Neuronal stem cell (in vitro differentiated cells): ENCODE measurements around the gene IGF1R.

ENCODE experiments used
- DNase-seq: peaks from one replicate; pipeline ENCODE4 v3.0.0-alpha.2; 2013; ENCODE audit warnings: low spot score
- H2AFZ ChIP-seq: one replicate; pipeline ENCODE4 v1.6.1; 2013; ENCODE audit warnings: mild to moderate bottlenecking, low read length, inconsistent platforms
- H2AK5ac ChIP-seq: 2 replicates; pipeline ENCODE4 v1.6.1; 2013; ENCODE audit warnings: low read depth, mild to moderate bottlenecking, inconsistent platforms, low read length, moderate library complexity, mixed read lengths
- H2BK120ac ChIP-seq: 2 replicates; pipeline ENCODE4 v1.6.1; 2013; ENCODE audit warnings: low read depth, mild to moderate bottlenecking, inconsistent platforms, low read length, moderate library complexity, mixed read lengths
- H2BK12ac ChIP-seq: one replicate; pipeline ENCODE4 v1.6.1; 2013; ENCODE audit warnings: low read length, inconsistent platforms
- H2BK15ac ChIP-seq: 2 replicates; pipeline ENCODE4 v1.6.1; 2013; ENCODE audit warnings: mild to moderate bottlenecking, low read length, inconsistent platforms, mixed read lengths
- H2BK5ac ChIP-seq: one replicate; pipeline ENCODE4 v1.6.1; 2013; ENCODE audit warnings: inconsistent platforms, mild to moderate bottlenecking, low read length, moderate library complexity
- H3K14ac ChIP-seq: one replicate; pipeline ENCODE4 v1.6.1; 2013; ENCODE audit warnings: low read length, inconsistent platforms
- H3K18ac ChIP-seq: 2 replicates; pipeline ENCODE4 v1.6.1; 2013; ENCODE audit warnings: low read length, inconsistent platforms
- H3K23ac ChIP-seq: 2 replicates; pipeline ENCODE4 v1.6.1; 2013; ENCODE audit warnings: low read depth, mild to moderate bottlenecking, mixed read lengths, low read length, inconsistent platforms; ENCODE audit not compliant: poor library complexity
- H3K27ac ChIP-seq: replicated peaks from 3 replicates; pipeline ENCODE4 v1.5.1; 2013; ENCODE audit warnings: low read length, inconsistent platforms
- H3K27me3 ChIP-seq, 3 experiments: 2 replicates each; pipeline ENCODE4 v1.6.1; 2013; ENCODE audit warnings: low read length in 3 of 3, mild to moderate bottlenecking in 2 of 3, inconsistent platforms in 1 of 3, low read depth in 1 of 3, mixed read lengths in 1 of 3, moderate library complexity in 1 of 3; ENCODE audit not compliant: control insufficient read depth in 3 of 3, insufficient read depth in 3 of 3
- H3K36me3 ChIP-seq, 2 donors: replicated peaks in 1 of 2; 2 replicates each; pipeline ENCODE4 v1.6.1; 2013; ENCODE audit warnings: low read length in 2 of 2; ENCODE audit not compliant: control insufficient read depth in 2 of 2, insufficient read depth in 2 of 2
- H3K4ac ChIP-seq: 2 replicates; pipeline ENCODE4 v1.6.1; 2013; ENCODE audit warnings: inconsistent platforms, mild to moderate bottlenecking, low read length, moderate library complexity
- H3K4me1 ChIP-seq, 2 donors: 1 replicate in 1 of 2; 2 replicates in 1 of 2; pipeline ENCODE4 v1.6.1; 2013; ENCODE audit warnings: low read length in 2 of 2, low read depth in 1 of 2; ENCODE audit not compliant: control insufficient read depth in 2 of 2, insufficient read depth in 1 of 2
- H3K4me2 ChIP-seq: one replicate; pipeline ENCODE4 v1.6.1; 2013; ENCODE audit warnings: mild to moderate bottlenecking, low read length, inconsistent platforms; ENCODE audit not compliant: insufficient read depth, poor library complexity, severe bottlenecking
- H3K4me3 ChIP-seq, 2 donors: 2 replicates each; pipeline ENCODE4 v1.5.1; 2013; ENCODE audit warnings: low read length in 2 of 2, mild to moderate bottlenecking in 2 of 2, inconsistent platforms in 1 of 2, moderate library complexity in 1 of 2
- H3K79me1 ChIP-seq: one replicate; pipeline ENCODE4 v1.6.1; 2013; ENCODE audit warnings: low read depth, mild to moderate bottlenecking, inconsistent platforms, low read length, moderate library complexity
- H3K9ac ChIP-seq: one replicate; pipeline ENCODE4 v1.6.1; 2013; ENCODE audit warnings: mild to moderate bottlenecking, low read depth, low read length, inconsistent platforms; ENCODE audit not compliant: poor library complexity
- H3K9me3 ChIP-seq, 2 donors: replicated peaks in 1 of 2; 2 replicates each; pipeline versions ENCODE3 to v1.6.1; 2013; ENCODE audit warnings: low read length in 2 of 2, mild to moderate bottlenecking in 2 of 2, inconsistent platforms in 1 of 2, low read depth in 1 of 2, mixed read lengths in 1 of 2, moderate library complexity in 1 of 2; ENCODE audit not compliant: control insufficient read depth in 2 of 2, insufficient read depth in 1 of 2
- H4K8ac ChIP-seq: one replicate; pipeline ENCODE4 v1.6.1; 2013; ENCODE audit warnings: low read depth, mild to moderate bottlenecking, inconsistent platforms, low read length, moderate library complexity
- H4K91ac ChIP-seq: one replicate; pipeline ENCODE4 v1.6.1; 2013; ENCODE audit warnings: low read length, low read depth, mild to moderate bottlenecking, inconsistent platforms; ENCODE audit not compliant: poor library complexity
- WGBS, 2 donors: extraction: QIAGEN DNeasy Blood & Tissue Kit; methylation state at CpG; one replicate each; pipeline ENCODE4 v1.1.7; 2013; ENCODE audit warnings: missing lambda C conversion rate in 2 of 2, mixed read lengths in 1 of 2; ENCODE audit not compliant: insufficient read length in 2 of 2, insufficient replicate concordance in 1 of 2; ENCODE audit errors: extremely low coverage in 2 of 2; 5-methylcytosine and 5-hydroxymethylcytosine counted together

The IGF1R gene

DNA sequence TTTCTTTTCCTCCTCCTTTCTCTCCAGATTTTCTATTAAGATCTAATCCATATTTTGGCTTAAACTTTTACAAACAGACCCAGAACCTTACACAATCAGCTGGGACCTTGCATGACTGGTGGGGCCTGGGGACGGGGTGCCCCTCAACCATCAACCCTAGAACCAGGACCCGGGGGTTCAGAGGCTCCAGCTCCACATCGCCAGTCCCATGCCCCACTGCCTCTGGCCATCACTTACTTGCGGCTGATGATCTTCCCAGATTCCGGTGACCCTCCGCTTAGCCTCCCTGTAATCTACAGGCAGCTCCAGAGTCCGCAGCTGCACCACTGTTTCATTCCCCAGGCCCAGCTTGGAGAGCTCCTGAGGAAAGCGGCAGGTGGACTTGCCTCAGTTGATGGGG lies 322.5 kb downstream of the IGF1R start:
- Histone ChIP-seq H3K4me2 (no peak overlapping the region), H3K4me3 (no peak overlapping the region), H2BK12ac (no peak overlapping the region), H2BK5ac (no peak overlapping the region), H3K9me3 (no peaks in the 10 kb centered on the region), H3K14ac (no peak overlapping the region), H2AK5ac (no peak overlapping the region), H3K4ac (no peak overlapping the region), H3K18ac (no peak overlapping the region), H3K23ac (no peak overlapping the region), H3K27ac (no peak overlapping the region), H3K9ac (peak overlapping the region; percentile 60), H3K79me1 (no peaks in the 10 kb centered on the region), H3K36me3 (no peaks in the 10 kb centered on the region), H2BK15ac (no peak overlapping the region), H3K27me3 (no peaks in the 10 kb centered on the region), H4K91ac (no peak overlapping the region), H4K8ac (no peak overlapping the region), H2AFZ (no peak overlapping the region), H2BK120ac (no peak overlapping the region), H3K4me1 (no peaks in the 10 kb centered on the region)
- no CpG with 5 or more reads among the region's 8 CpGs for WGBS, 2 donors
- no peak for DNase-seq

DNA sequence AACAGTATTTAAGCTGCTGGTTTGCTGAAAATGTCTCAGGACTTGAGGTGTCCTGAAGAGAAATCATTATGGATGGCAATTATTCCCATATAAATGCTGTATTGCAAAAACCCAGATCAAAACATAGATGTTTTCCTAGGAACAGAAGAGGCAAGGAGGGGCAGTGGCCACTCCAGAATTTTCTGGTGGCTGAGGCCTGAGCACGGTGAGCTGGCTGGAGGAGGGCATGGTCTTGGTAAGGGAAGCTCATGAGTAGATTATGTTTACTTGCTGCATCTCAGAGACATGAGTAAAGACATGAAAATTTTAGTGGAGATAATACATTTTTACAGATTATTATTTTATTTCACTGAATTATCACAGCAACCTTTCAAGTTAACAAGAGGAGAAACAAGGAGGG lies 328.2 kb downstream of the IGF1R start:
- Histone ChIP-seq H2BK5ac (no peak overlapping the region), H2AK5ac (no peak overlapping the region), H2BK15ac (no peak overlapping the region), H3K27me3 (no peaks in the 10 kb centered on the region), H4K8ac (no peak overlapping the region), H3K4me2 (no peak overlapping the region), H2AFZ (no peak overlapping the region), H3K9me3 (no peaks in the 10 kb centered on the region), H4K91ac (no peak overlapping the region), H3K18ac (no peak overlapping the region), H3K4ac (no peak overlapping the region), H3K23ac (no peak overlapping the region), H3K4me1 (no peaks in the 10 kb centered on the region), H2BK120ac (no peak overlapping the region), H3K36me3 (no peaks in the 10 kb centered on the region), H3K14ac (no peak overlapping the region), H3K9ac (no peak overlapping the region), H3K79me1 (no peaks in the 10 kb centered on the region), H3K4me3 (no peak overlapping the region), H3K27ac (no peak overlapping the region), H2BK12ac (no peak overlapping the region)
- DNase-seq = no peak
- no CpG with 5 or more reads among the region's 1 CpG for WGBS, 2 donors

DNA sequence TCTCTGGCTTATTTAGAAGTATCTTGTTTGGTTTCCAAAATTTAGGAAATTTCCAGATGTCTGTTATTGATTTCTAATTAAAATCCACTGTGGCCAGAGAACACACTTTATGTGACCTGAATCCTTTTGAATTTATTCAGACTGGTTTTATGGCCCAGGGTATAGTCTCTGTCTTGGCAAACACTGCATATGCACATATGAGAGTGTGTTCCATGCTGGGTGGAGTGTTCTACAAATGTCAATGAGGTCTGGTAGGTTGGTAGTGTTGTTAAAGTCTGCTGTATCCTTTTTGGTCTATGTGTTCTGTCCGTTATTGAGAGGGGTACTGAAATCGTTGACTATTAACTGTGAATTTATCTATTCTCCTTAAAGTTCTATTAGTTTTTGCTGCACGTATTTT lies 329.1 kb downstream of the IGF1R start:
- Histone ChIP-seq H3K9ac (no peak overlapping the region), H3K4me2 (no peak overlapping the region), H3K14ac (no peak overlapping the region), H3K4ac (no peak overlapping the region), H2BK12ac (no peak overlapping the region), H3K27me3 (no peaks in the 10 kb centered on the region), H2BK5ac (no peak overlapping the region), H3K4me3 (no peak overlapping the region), H2AFZ (no peak overlapping the region), H3K4me1 (no peaks in the 10 kb centered on the region), H3K9me3 (no peaks in the 10 kb centered on the region), H3K23ac (no peak overlapping the region), H2AK5ac (no peak overlapping the region), H2BK15ac (no peak overlapping the region), H3K79me1 (no peaks in the 10 kb centered on the region), H3K18ac (no peak overlapping the region), H2BK120ac (no peak overlapping the region), H4K8ac (no peak overlapping the region), H3K27ac (no peak overlapping the region), H4K91ac (no peak overlapping the region), H3K36me3 (no peaks in the 10 kb centered on the region)
- no CpG with 5 or more reads among the region's 3 CpGs for WGBS, 2 donors
- no peak for DNase-seq

DNA sequence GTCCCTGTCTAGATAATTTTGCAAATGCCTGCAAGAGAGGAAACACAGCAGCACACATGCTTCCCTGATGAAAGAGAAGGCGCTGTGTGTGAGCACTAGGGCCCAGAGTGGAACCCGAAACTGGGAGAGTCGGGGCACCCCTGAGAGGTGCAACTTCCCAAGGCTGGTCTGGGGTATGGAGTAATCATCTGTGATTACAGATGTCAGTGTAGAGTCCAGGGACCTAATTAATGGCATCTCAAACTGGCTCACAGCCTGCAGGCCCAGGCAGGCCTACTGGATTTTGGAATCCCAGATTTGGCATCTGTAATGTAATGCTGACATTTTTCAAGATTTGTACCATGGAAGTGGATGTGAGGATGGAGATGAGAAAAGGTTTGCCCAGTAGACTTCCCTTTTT lies 329.8 kb downstream of the IGF1R start:
- WGBS, 2 donors = no CpG with 5 or more reads among the region's 3 CpGs
- Histone ChIP-seq H3K4me2 (no peak overlapping the region), H3K9me3 (no peaks in the 10 kb centered on the region), H3K9ac (no peak overlapping the region), H3K79me1 (no peaks in the 10 kb centered on the region), H3K27me3 (no peaks in the 10 kb centered on the region), H4K91ac (no peak overlapping the region), H2AFZ (no peak overlapping the region), H2BK15ac (no peak overlapping the region), H2BK5ac (no peak overlapping the region), H3K36me3 (no peaks in the 10 kb centered on the region), H3K18ac (no peak overlapping the region), H3K23ac (no peak overlapping the region), H2AK5ac (no peak overlapping the region), H3K4me3 (no peak overlapping the region), H3K4me1 (no peaks in the 10 kb centered on the region), H3K27ac (no peak overlapping the region), H3K14ac (no peak overlapping the region), H4K8ac (no peak overlapping the region), H2BK12ac (no peak overlapping the region), H2BK120ac (no peak overlapping the region), H3K4ac (no peak overlapping the region)
- DNase-seq = no peak
